Measurements from ENCODE around the gene PRR16.

Gene PRR16

DNA sequence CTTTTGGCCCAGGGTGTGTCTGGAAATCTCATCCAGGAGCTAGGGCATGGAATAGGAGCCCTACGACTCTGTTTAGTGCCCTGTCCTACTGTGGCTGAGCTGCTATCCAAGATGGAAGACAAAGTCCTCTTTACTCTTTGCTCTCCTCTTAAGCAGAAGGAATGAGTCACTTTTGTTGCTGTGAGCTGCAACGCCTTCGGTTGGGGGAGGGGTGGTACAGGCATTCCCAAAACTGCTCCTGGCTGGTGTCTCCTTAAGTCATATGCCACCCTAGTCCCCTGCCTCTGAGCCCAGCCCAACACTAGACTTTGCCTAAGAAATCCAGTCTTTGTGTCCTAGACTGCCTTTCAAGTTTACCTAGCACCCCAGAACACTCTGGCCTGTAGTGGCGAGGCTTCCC is 99.9 kb downstream of the PRR16 start:
- in situ Hi-C loops (cut with MboI; ENCODE audit: low sequenced_read_pairs) = no loop called here

GRCh38 chr5:120567066-120567465 is 103.0 kb downstream of the PRR16 start:
- in situ Hi-C loops (cut with MboI; ENCODE audit: low sequenced_read_pairs) = no loop called here

DNA sequence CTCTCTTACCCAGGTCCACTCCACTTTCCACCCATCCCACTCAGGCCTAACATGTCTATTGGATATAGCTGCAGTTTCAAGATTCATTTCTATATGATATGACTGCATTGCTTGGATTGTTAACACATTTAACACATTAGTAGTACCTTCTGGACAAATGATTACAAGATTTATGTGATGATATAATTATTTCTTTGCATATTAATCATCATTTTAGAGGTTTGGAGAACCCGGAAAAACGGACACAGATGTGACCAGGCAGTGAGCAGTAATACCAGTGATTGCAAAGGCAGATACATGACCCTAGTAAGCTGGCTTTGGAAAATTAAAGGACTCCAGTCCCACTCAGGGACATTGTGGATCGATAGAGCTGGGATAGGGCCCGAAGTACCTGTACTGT is 103.8 kb downstream of the PRR16 start:
- in situ Hi-C loops (cut with MboI; ENCODE audit: low sequenced_read_pairs) = no loop called here

DNA sequence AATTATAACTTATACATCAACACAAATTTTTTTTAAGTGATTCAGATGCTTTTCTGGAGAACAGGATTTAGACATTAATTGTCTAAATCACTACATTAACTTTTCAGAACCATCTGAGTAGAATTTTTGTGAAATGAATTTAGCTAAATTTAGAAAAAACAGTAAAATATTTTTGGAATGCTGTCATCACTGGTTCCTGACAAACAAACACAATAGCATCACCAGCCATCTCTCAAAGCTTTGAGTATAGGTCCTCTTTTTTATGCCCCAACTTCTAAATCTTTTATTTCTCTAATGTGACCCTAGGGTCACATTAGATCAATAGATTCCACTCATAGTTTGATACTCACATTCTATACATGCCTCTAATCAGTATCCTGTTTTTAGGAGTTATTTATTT is 104.6 kb downstream of the PRR16 start:
- in situ Hi-C loops (cut with MboI; ENCODE audit: low sequenced_read_pairs) = no loop called here

DNA sequence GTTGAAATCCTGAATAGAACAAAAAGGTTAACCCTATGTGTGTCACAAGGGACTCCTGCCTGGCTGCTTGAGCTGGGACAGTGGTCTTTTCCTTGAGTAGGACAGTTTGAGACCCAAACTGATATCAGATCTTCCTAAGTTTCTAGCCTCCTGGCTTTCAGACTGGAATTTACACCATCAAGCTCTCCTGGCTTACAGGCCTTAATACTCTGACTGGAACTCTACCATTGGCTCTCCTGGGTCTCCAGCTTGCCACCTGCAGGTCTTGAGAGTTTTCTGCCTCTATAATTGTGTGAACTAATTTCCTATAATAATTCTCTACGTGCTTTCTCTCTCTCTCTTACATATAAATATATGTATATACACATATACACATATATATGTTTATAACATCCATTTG is 112.5 kb downstream of the PRR16 start:
- in situ Hi-C loops (cut with MboI; ENCODE audit: low sequenced_read_pairs) = no loop called here

DNA sequence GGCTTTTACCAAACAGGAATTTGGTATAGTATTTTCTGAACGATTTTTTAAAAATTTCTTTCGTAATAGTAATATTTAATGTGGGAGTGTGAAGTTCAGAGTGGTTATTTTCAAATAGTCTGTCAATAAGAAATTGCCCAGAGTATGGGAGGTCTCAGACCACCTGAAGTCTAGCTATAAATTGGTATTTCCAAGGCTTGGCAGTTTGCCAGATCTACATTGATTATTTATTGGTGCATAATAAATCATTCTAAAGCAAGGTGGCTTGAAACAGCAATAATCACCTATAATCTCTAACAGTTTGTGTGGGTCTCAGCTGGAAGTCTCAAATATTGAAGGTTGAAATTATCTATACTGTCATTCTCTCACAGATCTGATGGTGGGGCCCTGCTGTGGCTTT is 118.5 kb downstream of the PRR16 start:
- in situ Hi-C loops (cut with MboI; ENCODE audit: low sequenced_read_pairs) = no loop called here

- in situ Hi-C loops (cut with MboI; ENCODE audit: low sequenced_read_pairs) = no loop called here
Measured at GRCh38 chr5:120586646-120587045, 122.5 kb downstream of the PRR16 start.

DNA sequence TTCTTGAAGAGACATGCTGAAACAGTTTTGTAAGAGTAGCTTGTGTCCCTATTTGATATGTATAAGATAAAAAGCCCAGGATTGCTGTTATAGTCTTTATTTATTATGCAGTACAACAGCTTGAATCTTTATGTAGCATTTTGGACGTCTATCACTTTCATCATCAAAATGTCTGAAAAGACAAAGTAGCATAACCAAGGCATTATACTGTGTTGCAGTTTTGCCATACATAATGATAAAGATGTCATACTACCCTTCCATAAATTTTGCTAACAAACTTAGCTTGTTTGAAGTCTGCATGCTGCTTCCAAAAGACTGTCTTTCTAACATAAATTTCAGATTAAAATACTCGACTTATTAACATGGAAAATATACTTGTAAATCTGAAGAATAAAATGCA is 127.8 kb downstream of the PRR16 start:
- in situ Hi-C loops (cut with MboI; ENCODE audit: low sequenced_read_pairs) = no loop called here

DNA sequence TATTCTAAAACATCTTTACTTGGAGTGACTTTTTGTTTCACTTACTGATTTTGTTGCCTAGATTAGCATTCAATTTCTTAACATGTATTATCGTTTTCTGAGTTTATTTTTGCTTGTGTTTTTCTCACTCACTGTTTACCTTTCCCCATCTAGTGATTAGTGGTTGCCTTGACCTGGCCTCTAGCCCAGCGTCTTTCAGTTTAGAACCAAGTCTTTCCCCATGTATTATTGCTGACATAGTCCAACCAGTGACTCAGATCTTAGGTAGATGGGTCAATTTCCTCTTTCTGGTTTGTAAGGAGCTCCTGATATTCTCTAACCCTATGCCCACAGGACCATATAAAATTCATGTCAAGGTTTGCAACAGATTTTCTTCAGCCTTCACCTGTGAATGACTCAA is 135.5 kb downstream of the PRR16 start:
- in situ Hi-C loops (cut with MboI; ENCODE audit: low sequenced_read_pairs) = no loop called here

GRCh38 chr5:120600639-120601038 is 136.5 kb downstream of the PRR16 start:
- in situ Hi-C loops (cut with MboI; ENCODE audit: low sequenced_read_pairs) = no loop called here

DNA sequence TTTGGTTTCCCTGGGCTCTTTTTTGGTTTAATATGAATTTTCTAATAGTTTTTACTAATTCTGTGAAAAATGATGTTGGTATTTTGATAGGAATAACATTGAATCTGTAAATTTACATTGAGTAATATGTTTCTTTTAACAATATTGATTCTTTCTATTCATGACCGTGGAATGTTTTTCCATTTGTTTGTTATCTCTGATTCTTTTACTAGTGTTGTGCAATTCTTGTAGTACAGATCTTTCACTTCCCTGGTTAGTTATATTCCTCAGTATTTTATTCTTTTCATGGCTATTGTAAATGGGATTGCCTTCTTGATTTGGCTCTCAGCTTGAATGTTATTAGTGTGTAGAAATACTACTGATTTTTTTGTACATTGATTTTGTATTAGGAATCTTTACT is 137.9 kb downstream of the PRR16 start:
- in situ Hi-C loops (cut with MboI; ENCODE audit: low sequenced_read_pairs) = no loop called here

DNA sequence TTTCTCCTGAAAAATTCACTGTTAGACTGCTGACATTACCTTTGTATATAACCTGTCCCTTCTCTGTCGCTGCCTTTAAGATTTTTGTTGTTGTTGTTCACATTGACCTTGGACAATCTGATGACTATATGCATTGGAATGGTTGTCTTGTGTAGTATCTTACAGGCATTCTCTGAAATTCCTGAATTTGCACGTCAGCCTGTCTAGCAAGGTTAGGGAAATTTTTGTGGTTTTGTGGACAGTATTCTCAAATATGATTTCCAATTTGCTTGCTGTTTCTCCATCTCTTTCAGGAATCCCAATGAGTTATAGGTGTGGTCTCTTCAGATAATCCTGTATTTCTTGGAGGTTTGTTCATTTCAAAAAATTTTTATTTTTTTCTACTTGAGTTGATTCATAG is 140.8 kb downstream of the PRR16 start:
- in situ Hi-C loops (cut with MboI; ENCODE audit: low sequenced_read_pairs) = no loop called here

- in situ Hi-C loops (cut with MboI; ENCODE audit: low sequenced_read_pairs) = no loop called here
Measured at GRCh38 chr5:120605325-120606079, 141.4 kb downstream of the PRR16 start.

DNA sequence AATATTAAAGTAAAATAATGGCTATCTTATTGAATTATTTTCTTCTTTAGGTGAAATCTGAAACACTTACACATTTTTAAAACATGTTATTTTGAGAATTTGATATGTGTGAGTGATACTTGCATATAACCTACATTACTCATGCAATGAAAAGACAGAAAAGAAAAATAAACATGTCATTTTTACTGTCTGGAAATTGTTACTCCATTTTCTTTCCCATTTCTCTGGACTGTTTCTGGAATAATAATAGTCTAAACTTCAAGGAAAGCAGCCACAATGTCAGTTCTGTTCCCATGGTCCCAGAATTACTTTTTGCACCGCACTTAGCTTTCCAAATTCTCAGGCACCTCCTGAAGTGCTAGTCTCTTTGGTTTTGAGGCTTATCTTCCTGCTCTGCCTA is 145.5 kb downstream of the PRR16 start:
- in situ Hi-C loops (cut with MboI; ENCODE audit: low sequenced_read_pairs) = no loop called here

DNA sequence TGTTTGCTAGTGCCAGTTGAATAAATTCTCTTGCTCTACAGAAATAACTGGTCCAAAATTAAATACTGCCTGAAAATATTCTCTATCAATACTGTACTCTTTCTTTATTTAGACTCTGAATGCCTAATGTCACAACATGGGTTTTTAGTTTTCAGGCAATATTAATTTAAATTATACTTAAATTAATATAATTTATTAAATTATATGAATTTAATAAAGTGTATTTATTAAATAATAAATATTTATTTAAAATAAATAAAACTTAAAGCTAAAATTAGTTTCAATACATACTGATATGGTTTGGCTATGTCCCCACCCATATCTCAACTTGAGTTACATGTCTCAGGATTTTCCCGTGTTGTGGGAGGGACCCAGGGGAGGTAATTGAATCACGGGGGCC is 146.0 kb downstream of the PRR16 start:
- in situ Hi-C loops (cut with MboI; ENCODE audit: low sequenced_read_pairs) = no loop called here

GRCh38 chr5:120613729-120614128 is 149.6 kb downstream of the PRR16 start:
- in situ Hi-C loops (cut with MboI; ENCODE audit: low sequenced_read_pairs) = no loop called here

DNA sequence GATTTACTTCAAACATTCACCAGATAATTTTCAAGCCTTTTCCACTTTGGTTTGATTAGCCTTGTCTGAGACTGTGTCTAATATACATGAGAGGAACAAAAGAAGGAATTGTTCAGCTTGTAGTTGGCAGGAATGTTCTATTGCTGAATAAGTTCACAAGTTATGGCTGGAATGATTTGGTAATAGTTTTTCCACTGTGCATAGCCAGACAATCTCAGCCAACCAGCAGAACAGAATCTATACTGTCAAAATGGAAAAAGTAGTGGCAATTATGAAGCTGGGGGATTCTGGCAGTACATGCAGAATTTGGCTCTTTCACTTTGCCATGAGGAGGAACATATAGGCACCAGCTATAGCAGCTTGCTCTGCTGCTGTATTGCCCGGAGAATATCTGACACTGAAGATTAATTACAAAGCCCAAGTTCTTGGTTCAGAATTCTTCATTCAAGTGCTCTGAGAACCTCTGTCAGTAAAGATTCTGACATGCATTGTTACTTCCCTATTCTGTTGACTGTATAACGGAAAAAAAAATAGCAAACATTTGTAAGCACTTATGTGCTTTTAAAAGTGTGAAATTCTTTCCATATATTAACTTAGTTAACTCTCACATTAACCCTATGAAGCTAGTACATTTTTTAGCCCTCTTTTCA is 150.6 kb downstream of the PRR16 start:
- in situ Hi-C loops (cut with MboI; ENCODE audit: low sequenced_read_pairs) = no loop called here

DNA sequence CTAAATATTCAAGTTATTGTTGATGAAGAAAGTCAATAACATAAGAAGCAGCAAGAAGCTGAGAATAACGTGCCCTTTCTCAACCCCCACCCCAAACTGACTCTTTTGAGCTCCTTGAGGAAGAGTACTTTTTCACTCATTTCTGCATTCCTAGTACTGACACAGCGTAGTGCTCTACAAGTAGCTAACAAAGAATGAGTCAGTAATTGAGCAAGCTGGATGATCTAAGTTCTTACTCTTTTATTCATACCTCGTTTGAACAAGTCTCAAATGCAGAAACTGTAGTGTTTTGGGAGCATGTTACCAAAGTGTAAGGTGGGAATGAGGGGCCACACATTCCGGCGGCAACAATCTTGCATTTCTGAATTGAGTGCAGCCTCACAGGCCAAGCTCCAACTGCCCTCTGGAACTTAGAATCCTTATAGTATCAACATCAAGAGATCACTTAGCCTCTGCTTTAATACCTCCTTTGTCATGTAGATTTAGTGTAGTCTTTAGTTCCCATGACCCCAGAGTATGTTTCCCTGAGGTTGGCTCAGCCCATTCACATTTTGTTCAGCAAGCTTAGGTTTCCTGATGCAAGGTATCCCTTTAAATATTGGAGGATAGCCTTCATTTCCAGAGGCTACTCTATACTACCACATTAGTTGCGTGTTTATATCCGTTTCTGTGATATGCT is 152.0 kb downstream of the PRR16 start:
- in situ Hi-C loops (cut with MboI; ENCODE audit: low sequenced_read_pairs) = no loop called here

- in situ Hi-C loops (cut with MboI; ENCODE audit: low sequenced_read_pairs) = no loop called here
Measured at GRCh38 chr5:120621339-120621738, 157.2 kb downstream of the PRR16 start.

- in situ Hi-C loops (cut with MboI; ENCODE audit: low sequenced_read_pairs) = no loop called here
Measured at GRCh38 chr5:120624021-120624563, 160.0 kb downstream of the PRR16 start.

DNA sequence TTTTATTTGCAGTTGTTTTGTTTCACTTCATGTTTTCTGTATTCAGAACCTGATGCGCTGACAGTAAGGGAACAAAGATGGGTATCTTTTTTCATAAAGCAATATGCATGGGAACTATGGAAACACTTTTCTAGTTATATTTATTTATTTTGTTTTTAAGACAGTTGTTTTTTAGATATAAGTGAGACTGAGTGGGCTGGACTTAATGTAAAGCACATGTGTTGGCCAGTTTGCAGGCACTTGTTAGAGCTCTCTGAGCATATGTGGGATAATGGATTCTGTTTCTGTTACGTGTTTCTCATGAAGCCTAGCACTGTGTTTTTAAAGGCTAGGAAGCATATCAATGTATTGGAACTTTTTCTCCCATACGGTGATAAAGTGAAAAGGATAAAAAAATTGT is 164.1 kb downstream of the PRR16 start:
- in situ Hi-C loops (cut with MboI; ENCODE audit: low sequenced_read_pairs) = no loop called here

GRCh38 chr5:120630550-120630949 is 166.4 kb downstream of the PRR16 start:
- in situ Hi-C loops (cut with MboI; ENCODE audit: low sequenced_read_pairs) = no loop called here

All from HL-60/S4 treated with retinoic acid at 250 ng/mL for 4 days and 3 days (cell line).